ENCODE results near the gene AGL.

DNA sequence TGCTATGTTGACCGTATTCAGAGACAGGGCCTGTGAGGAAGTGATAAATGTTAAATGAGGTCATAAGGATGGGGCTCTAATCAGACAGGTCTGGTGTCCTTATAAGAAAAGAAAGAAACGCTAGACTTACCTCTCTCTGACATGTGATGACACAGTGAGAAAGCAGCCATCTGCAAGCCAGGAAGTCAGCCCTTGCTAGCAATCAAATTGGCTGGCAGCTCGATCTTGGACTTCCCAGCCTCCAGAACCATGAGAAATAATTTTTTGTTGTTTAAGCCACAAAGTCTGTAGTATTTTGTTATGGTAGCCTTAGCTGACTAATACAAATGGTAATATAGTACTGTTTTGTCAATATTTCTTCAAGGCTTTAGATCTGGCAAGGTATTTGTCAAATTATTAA is 25.1 kb upstream of the AGL start:
- TF ChIP-seq, protein P1, sequence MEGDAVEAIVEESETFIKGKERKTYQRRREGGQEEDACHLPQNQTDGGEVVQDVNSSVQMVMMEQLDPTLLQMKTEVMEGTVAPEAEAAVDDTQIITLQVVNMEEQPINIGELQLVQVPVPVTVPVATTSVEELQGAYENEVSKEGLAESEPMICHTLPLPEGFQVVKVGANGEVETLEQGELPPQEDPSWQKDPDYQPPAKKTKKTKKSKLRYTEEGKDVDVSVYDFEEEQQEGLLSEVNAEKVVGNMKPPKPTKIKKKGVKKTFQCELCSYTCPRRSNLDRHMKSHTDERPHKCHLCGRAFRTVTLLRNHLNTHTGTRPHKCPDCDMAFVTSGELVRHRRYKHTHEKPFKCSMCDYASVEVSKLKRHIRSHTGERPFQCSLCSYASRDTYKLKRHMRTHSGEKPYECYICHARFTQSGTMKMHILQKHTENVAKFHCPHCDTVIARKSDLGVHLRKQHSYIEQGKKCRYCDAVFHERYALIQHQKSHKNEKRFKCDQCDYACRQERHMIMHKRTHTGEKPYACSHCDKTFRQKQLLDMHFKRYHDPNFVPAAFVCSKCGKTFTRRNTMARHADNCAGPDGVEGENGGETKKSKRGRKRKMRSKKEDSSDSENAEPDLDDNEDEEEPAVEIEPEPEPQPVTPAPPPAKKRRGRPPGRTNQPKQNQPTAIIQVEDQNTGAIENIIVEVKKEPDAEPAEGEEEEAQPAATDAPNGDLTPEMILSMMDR (IDR thresholded peaks at IDR 0.05; ENCODE audit: low read depth, low read length), result no peak
- TF ChIP-seq EZH2phosphoT487 (IDR thresholded peaks at IDR 0.05; ENCODE audit: low read depth), result no peak

Measured in OCI-LY3 (cell line).